SKM-1 (cell line): ENCODE results near the gene ERBB2.
"Not testable (repeated sequence)": the region's sequence is repeated elsewhere in the genome, so short reads cannot be mapped to it uniquely, and the experiment has no call there.

Experiments used
- DNase-seq: peaks from one replicate; lab custom pipeline; 2025; ENCODE audit not compliant: unreplicated experiment; lab: John Stamatoyannopoulos, UW

Gene ERBB2

GRCh38 chr17:39702901-39703893 is 3.3 kb downstream of the ERBB2 start:
- DNase-seq = no peak

- no peak for DNase-seq
Observed at GRCh38 chr17:39703913-39704312, 4.0 kb downstream of the ERBB2 start.

DNA sequence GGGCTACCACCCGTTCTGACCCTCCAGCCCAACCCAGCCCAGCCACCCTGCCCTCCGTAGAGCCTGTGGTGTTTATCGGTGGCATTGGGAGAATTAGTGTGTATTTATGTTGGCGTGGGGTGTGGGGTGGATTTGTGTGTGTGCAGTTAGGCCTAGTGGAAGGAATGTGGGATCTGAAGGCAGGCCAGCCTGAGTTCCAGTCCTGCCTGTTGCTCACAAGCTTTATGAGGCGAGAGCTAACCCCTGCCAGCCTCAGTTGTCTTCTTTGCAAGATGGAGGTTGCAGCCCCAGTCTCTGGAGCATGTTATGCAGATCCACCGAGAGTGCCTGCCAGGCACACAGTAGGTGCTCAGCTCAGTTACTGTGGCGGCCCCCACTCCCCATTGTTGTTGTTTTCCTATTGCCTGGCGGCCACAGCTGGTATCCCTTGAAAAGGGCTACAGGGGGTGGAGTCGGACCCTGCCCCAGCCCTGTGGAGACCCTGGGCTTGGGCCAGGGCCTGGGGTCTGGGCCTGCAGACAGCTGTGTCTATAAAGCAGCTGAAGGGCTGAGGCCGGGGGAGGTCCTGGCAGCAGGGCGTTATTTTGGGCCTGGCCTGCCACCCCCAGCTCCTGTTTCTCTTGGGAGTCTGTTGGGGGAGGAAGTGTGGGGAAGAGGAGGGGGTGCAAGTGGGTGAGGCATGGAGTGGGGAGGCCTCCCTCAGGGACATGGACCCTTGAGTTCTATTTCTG is 5.1 kb downstream of the ERBB2 start:
- no peak for DNase-seq

GRCh38 chr17:39705786-39706348 is 6.0 kb downstream of the ERBB2 start:
- DNase-seq = no peak

- DNase-seq = no peak
Observed at GRCh38 chr17:39706383-39706782, 6.5 kb downstream of the ERBB2 start.

DNA sequence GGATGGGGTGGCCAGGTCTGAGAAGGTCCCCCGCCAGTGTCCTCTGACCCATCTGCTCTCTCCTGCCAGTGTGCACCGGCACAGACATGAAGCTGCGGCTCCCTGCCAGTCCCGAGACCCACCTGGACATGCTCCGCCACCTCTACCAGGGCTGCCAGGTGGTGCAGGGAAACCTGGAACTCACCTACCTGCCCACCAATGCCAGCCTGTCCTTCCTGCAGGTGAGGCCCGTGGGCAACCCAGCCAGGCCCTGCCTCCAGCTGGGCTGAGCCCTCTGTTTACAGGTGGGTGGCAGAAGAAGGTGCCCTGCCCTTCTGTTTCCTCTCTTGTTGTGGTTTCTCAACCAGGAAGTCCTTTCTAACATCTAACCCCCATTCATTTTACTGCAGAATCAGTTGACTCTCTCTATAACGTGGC is 7.1 kb downstream of the ERBB2 start:
- DNase-seq = no peak

DNA sequence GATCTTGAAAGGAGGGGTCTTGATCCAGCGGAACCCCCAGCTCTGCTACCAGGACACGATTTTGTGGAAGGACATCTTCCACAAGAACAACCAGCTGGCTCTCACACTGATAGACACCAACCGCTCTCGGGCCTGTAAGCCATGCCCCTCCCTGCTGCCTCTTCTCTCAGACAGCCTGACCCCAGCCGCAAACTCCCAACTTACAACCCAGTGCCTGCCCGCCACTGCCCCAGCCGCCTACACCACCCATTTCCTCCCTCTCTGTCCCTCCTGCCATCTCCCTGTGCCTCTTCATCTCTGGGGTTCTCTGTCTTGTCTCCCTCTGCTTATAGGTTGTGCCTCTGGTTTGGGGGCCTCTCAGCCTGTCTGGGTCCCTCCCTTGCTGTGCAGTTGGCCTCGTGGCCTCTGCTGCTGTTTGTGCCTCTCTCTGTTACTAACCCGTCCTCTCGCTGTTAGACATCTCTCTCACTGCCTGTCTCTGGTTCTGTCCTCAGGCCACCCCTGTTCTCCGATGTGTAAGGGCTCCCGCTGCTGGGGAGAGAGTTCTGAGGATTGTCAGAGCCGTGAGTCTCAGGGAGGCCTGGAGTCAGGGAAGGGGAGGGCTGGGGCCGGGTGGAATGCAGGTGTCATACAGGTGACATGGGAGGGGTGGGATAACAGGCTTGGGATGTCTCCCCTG is 9.6 kb downstream of the ERBB2 start:
- no peak for DNase-seq

- no peak for DNase-seq
Observed at GRCh38 chr17:39709998-39710964, 10.4 kb downstream of the ERBB2 start.

DNA sequence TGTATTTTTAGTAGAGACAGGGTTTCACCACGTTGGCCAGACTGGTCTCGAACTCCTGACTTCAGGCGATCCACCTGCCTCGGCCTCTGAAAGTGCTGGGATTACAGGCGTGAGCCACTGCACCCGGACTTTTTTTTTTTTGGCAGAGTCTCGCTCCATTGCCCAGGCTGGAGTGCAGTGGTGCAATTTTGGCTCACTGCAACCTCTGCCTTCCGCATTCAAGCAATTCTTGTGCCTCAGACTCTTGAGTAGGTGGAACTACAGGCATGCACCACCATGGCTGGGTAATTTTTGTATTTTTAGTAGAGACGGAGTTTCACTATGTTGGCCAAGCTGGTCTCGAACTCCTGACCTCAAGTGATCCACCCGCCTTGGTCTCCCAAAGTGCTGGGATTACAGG is 11.2 kb downstream of the ERBB2 start:
- DNase-seq = not testable (repeated sequence)

DNA sequence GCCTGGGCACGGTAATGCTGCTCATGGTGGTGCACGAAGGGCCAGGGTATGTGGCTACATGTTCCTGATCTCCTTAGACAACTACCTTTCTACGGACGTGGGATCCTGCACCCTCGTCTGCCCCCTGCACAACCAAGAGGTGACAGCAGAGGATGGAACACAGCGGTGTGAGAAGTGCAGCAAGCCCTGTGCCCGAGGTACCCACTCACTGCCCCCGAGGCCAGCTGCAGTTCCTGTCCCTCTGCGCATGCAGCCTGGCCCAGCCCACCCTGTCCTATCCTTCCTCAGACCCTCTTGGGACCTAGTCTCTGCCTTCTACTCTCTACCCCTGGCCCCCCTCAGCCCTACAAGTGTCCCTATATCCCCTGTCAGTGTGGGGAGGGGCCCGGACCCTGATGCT is 12.0 kb downstream of the ERBB2 start:
- DNase-seq = no peak

DNA sequence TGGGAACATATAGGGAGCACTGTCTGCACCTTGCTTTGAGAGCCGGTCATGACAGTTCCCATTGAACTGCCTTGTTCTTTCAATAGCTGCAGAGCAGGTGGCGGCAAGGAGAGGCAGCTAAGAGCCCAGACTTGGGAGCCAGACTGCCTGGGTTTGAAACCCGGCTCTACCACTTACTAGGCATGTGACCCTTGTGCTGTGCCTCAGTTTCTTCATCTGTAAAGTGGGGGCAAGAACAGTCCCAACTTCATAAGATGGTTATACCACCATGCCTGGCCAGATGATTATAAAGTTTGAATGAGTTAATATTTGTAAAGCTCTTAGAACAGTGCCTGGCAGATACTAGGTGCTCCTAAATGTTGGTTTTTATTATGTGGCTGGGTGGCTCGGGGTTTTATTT is 14.4 kb downstream of the ERBB2 start:
- no peak for DNase-seq

DNA sequence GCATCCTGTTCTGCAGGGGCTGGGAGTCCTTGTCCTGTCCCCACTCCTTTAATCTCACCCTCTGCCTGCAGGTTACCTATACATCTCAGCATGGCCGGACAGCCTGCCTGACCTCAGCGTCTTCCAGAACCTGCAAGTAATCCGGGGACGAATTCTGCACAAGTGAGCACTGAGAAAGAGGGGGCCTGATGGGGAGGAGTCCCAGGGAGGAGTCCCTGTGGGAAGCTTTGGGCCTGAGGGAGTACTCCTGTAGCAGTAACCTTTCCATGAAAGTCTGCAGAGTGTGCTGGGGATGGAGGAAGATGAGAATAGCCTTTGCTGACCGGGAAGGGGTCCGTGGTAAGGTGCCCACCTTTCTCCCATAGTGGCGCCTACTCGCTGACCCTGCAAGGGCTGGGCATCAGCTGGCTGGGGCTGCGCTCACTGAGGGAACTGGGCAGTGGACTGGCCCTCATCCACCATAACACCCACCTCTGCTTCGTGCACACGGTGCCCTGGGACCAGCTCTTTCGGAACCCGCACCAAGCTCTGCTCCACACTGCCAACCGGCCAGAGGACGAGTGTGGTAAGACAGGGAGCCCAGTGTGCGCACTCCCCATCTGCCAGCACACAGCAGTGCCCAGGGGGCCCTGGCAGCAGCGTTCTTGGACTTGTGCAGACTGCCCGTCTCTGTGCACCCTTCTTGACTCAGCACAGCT is 15.7 kb downstream of the ERBB2 start:
- DNase-seq = no peak

GRCh38 chr17:39716073-39716818 is 16.4 kb downstream of the ERBB2 start:
- DNase-seq = no peak

- DNase-seq = no peak
Observed at GRCh38 chr17:39716879-39717536, 17.1 kb downstream of the ERBB2 start.

DNA sequence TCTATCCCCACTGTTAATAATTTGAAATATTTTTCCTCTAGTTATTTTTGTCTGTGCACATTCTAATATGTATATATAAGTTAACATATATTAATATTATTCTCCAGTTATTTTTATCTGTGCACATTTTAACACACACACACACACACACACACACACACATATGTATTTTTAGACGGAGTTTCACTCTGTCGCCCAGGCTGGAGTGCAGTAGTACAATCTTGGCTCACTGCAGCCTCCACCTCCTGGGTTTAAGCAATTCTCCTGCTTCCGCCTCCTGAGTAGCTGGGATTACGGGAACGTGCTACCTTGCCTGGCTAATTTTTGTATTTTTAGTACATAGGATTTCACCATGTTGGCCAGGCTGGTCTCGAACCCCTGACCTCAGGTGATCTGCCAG is 17.8 kb downstream of the ERBB2 start:
- no peak for DNase-seq

- no peak for DNase-seq
Observed at GRCh38 chr17:39719563-39720355, 19.9 kb downstream of the ERBB2 start.

GRCh38 chr17:39722104-39722503 is 22.2 kb downstream of the ERBB2 start:
- DNase-seq = no peak
